Measurements from ENCODE around the gene NUAK2.

- TF ChIP-seq ZNF747 (tag by site-specific recombination; IDR thresholded peaks at IDR 0.05) (no peak), ZNF292 (tag by site-specific recombination; IDR thresholded peaks at IDR 0.05; ENCODE audit: borderline replicate concordance, low read depth) (no peak), CTCF (tag by site-specific recombination; IDR thresholded peaks at IDR 0.05) (no peak)
Measured at GRCh38 chr1:205310976-205311704, 10.4 kb downstream of the NUAK2 start.
